ENCODE measurements around the gene ANXA2R.

The ANXA2R gene

DNA sequence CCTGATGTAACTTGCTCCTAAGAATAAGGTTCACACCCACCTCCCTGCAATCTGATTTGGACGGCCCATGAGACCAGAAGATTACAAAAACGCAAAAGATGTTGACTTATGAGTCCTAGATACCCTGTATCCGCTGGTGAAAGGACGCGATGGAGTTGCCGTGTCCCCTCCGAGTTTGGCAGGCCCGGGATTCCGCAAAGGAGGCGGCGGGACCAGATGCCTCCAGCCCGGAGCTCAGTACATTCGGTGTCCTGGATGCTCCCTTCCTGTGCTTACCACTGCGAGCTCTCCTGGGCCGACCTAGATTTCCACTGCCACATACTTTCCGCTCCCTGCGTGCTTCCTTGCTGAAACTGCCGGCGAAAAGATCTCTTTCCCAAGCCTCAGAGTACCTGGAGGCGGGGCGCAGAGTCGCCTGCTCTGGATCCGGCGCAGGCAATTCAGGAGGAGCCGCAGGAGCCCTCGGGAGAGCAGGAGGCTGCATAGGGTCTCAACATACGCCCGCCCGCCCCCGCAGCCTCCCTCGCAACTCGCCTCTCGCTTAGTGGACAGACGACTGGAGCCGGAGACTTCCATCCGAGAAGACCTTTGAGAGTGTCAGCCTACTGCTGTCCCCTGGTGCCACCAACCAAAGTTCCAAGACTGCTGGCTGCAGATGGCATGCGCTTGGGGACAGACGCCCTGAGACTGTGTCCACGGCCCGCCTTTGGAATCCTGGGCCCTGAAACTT is 39.8 kb downstream of the ANXA2R start:
- DNase-seq (ENCODE audit: low read depth): no peak

DNA sequence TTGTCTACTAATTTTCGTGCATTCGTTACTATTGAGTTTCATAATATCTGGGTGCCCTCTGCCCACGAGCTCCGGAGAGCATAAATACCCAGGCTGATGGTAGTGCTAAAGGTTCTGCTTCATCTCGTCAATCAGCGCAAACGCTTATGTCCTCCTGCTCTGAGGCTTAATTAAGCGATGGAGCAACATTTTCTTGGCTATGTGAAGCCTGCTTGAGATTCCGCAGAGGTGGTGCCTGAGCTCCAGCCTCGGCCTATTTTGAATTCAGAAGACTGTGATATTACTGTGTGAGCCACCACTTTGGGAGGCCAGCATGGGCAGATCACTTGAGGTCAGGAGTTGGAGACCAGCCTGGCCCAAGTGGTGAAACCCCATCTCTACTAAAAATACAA is 44.8 kb downstream of the ANXA2R start:
- no peak for DNase-seq (ENCODE audit: low read depth)

DNA sequence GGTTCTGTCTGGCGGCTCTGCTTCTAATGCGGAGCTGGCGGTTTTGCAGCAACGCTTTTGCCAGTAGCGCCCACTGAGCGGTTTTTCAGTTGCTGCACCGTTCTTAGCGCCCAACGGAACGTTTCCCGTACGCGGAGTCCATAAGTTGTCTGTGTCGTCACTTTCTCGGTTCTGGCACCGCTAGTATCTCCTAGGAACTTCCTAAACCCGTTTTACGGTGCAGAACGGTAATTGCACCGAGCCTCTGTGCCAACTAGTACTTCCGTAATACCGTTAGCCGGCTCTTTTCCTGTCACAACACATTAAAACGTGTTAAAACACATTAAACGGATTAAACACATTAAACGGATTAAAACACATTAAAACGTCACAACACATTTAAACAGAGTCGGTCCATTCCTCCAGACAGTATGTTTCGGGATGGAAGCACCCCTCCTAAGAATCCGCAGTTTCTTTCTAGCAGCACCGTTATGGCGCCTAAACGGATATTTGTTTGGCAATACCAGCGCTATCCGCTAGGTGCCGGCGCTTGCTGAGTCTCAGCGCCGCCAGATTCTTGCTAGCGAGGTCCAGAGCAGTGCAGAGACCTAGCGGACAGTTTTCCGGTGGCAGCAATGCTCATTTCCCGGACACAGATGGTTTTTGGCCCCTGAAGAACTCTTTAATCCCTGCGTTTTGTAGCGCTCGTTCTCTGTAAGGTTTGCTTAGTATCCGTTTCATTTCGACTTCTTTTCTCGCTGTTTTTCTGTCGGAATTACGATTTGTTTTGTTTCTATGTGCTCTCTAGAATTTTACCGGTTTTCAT is 45.4 kb downstream of the ANXA2R start:
- DNase-seq (ENCODE audit: low read depth): no peak

DNA sequence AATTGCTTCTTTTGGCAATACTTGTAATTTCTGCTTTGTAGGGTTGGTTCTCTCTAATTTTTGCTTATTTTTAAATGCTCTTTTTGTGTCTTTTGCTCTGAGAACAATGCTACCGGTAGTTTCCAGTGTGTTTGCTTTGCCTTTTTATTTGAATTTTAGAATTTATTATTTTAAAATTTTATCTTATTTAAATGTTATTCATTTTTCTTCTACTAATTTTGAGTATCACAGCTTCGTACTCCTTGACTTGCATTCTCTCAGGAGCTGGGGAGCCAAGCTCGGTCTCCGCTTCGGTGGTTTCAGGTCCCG is 45.9 kb downstream of the ANXA2R start:
- no peak for DNase-seq (ENCODE audit: low read depth)

DNA sequence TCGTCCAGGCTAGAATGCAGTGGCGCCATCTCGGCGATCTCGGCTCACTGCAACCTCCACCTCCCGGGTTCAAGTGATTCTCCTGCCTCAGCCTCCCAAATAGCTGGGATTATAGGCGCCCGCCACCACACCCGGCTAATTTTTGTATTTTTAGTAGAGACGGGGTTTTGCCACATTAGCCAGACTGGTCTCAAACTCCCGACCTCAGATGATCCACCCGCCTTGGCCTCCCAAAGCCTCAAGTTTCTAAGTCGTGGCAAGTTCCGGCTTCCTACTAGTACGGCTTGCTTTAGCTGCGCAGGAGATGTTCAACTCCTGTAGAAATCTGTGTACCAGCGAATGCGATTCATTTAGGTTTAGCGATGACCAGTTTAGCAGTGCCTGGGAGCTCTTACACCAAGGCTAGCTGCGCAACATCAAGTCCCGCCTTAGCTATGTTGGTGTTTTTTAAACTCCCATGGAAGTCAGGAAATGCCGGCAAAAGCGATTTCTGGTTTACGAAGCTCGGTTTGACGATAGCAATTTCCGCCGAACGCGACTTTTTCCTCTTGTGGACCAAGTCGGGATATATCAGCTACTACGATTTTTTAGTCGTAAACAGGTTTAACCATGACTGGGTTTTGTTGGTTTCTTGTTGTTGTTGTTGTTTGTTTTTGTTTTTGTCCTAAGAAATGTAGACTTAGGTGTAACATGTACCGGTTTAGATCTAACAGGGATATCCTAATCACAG is 46.4 kb downstream of the ANXA2R start:
- no peak for DNase-seq (ENCODE audit: low read depth)

DNA sequence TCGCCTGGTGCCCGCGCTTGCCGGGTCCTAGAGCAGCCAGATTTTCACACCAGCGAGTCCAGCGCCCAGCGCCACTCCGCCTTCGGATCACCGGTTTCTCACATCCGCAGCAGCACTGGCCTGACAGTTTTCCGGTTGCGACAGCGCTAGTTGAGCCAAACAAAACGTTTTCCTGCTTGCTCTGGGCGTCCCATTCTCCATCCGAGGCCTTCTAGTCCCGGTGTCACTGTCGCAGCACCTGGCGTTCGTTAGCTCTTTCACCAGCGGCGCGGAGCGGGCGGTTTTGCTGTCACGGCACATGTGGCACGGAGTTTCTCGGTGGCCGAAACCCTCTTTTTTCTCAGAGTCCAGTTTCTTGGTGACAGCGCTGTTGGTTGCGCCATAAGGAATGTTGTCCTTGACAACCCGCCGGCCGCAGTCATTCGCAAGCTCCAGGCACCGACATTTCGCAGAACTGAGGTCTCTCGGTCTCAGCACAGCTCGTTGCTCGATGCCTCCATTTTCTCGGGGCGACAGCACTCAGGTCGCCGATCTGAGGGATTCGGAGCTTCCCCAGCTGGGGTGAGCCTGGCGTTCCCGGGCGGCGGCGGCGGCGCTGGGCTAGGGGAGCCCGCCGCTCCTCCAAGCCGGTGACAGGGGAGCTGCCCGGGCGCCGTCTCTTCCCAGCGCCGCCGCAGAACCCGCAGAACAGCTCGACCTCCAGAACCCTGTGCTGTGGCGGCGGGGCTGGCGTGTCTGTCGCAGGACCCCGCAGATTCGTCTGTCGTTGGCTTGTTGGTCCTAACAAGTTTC is 47.8 kb downstream of the ANXA2R start:
- no peak for DNase-seq (ENCODE audit: low read depth)

DNA sequence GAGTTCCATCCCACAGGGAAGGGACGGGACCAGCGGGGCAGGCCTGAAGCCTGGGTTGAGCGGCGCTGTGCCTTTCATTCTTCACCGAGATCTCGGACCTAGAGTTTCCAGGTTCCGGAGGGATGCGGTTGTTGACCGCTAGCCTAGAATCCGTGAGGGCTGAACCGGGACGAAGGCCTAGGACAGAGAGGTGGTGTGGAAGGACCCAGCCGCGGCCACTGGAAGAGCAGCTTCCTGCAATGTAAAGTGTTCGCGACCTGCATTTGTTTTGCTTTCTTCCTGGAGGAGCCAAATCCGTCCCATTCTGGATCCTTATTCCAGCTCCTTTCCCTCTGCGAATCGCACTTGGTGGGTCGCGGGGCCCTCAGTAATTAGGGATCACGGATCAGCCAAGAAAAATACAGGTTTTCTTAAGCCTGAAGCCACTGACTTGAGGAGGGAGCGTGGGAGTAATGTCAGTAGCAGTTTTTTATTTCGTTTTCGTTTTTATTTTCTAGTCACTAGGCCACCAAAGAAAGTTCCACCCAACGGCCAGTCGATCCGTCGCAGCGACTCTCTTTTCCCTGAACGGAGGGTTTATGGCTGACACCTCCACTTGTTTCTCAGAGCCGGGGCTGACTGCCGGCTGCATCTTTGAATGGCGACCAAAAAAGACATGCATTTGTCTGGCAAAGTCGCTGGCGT is 48.6 kb downstream of the ANXA2R start:
- DNase-seq (ENCODE audit: low read depth): no peak

DNA sequence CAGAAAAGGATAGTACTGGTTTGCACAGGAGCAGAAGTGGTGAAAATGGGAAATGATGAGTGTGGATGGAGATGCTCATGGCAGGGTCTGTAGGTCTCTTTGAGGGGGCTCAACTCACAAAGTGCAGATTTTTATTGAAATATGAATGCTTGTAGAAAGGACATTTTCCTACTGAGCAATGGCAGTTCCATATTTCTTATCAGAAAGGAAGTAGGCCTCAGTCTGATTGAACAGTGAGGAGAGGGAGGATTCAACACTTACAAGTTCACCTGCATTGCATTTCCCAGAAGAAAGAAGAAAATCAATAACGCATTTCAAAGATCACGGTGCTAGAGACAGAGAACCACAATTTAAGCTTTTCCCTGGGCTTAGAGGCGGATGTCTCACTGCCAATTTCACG is 49.2 kb downstream of the ANXA2R start:
- no peak for DNase-seq (ENCODE audit: low read depth)

Measured in GM04503 (cell line).